Measurements from ENCODE around the gene DICER1. TPM values are rescaled to one million over a fixed set of nuclear protein-coding genes. Genes with fewer than 3 reads are reported as not detected.

Gene DICER1
- total RNA-seq, 1 donor from 2014 or later, result 100 TPM

GRCh38 chr14:95101736-95102679, 55.3 kb downstream of the DICER1 start:
- H3K27me3 Mint-ChIP-seq, result no peaks in the 10 kb centered on the region
- H3K27ac Mint-ChIP-seq, result no peak overlapping the region
- no peak for DNase-seq (ENCODE audit: extremely low spot score, unreplicated experiment)
- peaks cover 9% of the 10 kb centered on the region for H3K4me1 Mint-ChIP-seq (ENCODE audit: unreplicated experiment)
- no peak overlapping the region for H3K4me3 Mint-ChIP-seq
- no peak for TF ChIP-seq CTCF (conservative IDR thresholded peaks at IDR 0.05)
- no peaks in the 10 kb centered on the region for H3K9me3 Mint-ChIP-seq
- peaks cover 33% of the 10 kb centered on the region for H3K36me3 Mint-ChIP-seq

- Mint-ChIP-seq H3K36me3 (peaks cover 37% of the 10 kb centered on the region), H3K4me3 (peak overlapping the region; percentile 16), H3K27me3 (no peaks in the 10 kb centered on the region), H3K9me3 (no peaks in the 10 kb centered on the region), H3K4me1 (ENCODE audit: unreplicated experiment) (peaks cover 22% of the 10 kb centered on the region), H3K27ac (peak overlapping the region; percentile 18)
- DNase-seq (ENCODE audit: extremely low spot score, unreplicated experiment), result no peak
- peak; percentile 87 for TF ChIP-seq CTCF (conservative IDR thresholded peaks at IDR 0.05)
These were observed 58.2 kb downstream of the DICER1 start for GRCh38 chr14:95098984-95099599.

- H3K9me3 Mint-ChIP-seq, result no peaks in the 10 kb centered on the region
- TF ChIP-seq CTCF (conservative IDR thresholded peaks at IDR 0.05), result no peak
- peaks cover 31% of the 10 kb centered on the region for H3K36me3 Mint-ChIP-seq
- DNase-seq (ENCODE audit: extremely low spot score, unreplicated experiment), result no peak
- H3K4me3 Mint-ChIP-seq, result no peak overlapping the region
- no peaks in the 10 kb centered on the region for H3K27me3 Mint-ChIP-seq
- peaks cover 22% of the 10 kb centered on the region for H3K4me1 Mint-ChIP-seq (ENCODE audit: unreplicated experiment)
- H3K27ac Mint-ChIP-seq, result no peak overlapping the region
These were observed 59.9 kb downstream of the DICER1 start for GRCh38 chr14:95097385-95097784.

GRCh38 chr14:95096476-95096875, 60.9 kb downstream of the DICER1 start:
- H3K4me1 Mint-ChIP-seq (ENCODE audit: unreplicated experiment), result peaks cover 22% of the 10 kb centered on the region
- no peak overlapping the region for H3K27ac Mint-ChIP-seq
- peak overlapping the region; percentile 46 for H3K4me3 Mint-ChIP-seq
- DNase-seq (ENCODE audit: extremely low spot score, unreplicated experiment), result no peak
- H3K36me3 Mint-ChIP-seq, result peaks cover 30% of the 10 kb centered on the region
- H3K9me3 Mint-ChIP-seq, result no peaks in the 10 kb centered on the region
- H3K27me3 Mint-ChIP-seq, result no peaks in the 10 kb centered on the region
- no peak for TF ChIP-seq CTCF (conservative IDR thresholded peaks at IDR 0.05)

GRCh38 chr14:95095996-95096395, 61.3 kb downstream of the DICER1 start:
- H3K36me3 Mint-ChIP-seq, result peaks cover 34% of the 10 kb centered on the region
- no peak overlapping the region for H3K27ac Mint-ChIP-seq
- no peak overlapping the region for H3K4me3 Mint-ChIP-seq
- no peak for TF ChIP-seq CTCF (conservative IDR thresholded peaks at IDR 0.05)
- no peak for DNase-seq (ENCODE audit: extremely low spot score, unreplicated experiment)
- peaks cover 22% of the 10 kb centered on the region for H3K4me1 Mint-ChIP-seq (ENCODE audit: unreplicated experiment)
- no peaks in the 10 kb centered on the region for H3K9me3 Mint-ChIP-seq
- H3K27me3 Mint-ChIP-seq, result no peaks in the 10 kb centered on the region
